Fibroblast of upper back skin (primary cell): ENCODE measurements around the gene GTF3C5.
A peak's percentile ranks its signal among the peaks of the same experiment; 100 is the strongest.

Experiments used
- DNase-seq: peaks from one replicate; pipeline ENCODE4 v3.0.0-alpha.2; 2013

Gene GTF3C5

DNA sequence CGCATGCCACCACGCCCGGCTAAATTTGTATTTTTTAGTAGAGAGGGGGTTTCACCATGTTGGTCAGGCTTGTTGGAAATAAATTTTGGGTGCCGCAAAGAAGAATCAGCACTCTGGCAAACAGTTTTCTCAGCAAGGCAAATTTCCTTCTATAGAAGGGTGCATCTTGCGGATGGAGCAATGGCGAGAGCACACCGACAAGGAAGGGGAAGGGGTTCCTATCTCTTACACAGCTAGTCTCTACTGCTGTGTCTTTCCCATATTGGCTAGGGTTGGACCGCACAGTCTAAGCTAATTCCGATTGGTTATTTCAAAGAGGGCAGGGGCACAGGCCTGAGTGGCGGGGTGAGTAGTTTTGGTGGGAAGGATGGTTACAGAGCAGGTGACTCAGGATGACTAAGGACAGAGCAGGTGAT lies 707 bp downstream of the GTF3C5 start:
- no peak for DNase-seq

DNA sequence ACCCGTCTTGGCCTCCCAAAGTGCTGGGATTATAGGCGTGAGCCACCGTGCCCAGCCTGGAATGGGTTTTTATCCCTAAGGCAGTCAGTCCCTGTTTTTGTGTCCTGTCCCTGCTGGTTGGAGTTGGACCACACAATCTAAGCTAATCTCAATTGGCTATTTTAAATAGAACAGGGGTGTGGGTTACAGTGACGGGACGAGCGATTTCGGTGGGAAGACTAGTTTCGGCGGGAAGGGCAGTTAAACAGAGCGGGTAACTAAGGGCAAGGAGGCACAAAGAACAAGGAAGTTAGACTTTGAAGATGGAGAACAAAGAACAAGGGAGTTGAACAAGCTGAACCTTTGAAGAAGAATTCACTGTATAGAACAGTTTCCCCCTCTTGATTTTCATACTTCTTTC lies 1.4 kb downstream of the GTF3C5 start:
- no peak for DNase-seq

DNA sequence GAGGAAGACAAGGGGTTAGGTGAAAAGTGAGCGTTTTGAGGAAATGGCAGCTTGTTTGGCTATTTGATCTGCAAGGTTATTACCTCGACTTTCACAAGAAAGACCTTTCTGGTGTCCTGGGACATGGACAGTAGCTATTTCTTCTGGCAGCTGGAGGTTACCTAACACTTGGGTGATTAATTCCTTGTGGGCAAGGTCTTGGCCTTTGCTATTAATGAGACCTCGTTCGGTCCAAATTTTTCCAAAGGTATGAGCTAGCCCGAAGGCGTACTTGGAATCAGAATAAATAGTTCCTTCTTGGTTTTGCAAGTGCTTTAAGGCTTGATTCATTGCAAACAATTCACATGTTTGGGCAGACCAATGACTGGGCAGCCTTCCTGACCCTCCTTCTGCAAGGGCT lies 4.9 kb downstream of the GTF3C5 start:
- DNase-seq = no peak

DNA sequence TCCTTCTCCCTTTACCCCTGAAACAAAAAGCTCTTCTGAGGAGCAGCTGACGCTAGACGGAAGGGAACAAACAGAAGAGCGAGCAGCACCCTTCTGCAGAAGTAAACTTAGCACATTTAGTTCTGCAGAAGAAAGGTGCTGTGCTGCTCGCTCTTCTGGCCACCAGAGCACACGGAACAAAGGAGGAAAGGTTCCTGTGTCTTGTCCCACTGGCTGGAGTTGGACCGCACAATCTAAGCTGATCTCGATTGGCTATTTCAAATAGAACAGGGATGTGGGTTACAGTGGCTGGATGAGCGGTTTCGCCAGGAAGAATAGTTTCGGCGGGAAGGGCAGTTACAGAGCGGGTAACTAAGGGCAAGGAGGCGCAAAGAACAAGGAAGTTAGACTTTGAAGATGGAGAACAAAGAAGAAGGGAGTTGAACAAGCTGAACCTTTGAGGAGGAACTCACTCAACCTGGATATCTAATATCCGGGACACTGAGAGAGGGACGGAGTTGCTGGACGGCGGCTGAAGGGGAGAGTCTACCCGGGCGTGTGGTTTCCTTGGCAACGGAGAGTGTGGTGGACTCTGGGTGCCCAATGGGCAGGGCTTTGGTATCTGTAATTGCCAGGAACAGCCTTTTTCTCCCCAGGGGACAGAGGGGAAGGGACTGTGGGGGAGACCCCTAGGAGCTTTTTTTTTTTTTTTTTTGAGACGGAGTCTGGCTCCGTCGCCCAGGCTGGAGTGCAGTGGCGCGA lies 7.1 kb downstream of the GTF3C5 start:
- DNase-seq = no peak

DNA sequence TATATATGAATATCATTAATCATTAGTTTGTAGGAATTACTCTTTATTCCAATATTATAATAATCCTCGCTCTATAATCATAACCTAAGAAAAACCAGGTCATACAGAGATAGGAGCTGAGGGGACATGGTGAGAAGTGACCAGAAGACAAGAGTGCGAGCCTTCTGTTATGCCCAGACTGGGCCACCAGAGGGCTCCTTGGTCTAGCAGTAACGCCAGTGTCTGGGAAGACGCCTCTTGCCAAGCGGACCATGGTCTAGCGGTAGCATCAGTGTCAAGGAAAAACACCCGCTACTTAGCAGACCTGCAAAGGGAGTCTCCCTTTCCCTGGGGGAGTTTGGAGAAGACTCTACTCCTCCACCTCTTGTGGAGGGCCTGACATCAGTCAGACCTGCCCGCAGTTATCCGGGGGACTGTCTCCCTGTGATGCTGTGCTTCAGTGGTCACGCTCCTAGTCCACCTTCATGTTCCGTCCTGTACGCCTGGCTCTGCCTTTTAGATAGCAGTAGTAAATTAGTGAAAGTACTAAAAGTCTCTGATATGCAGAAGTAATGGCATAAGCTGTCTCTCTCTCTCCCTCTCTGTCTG lies 10.2 kb downstream of the GTF3C5 start:
- DNase-seq = peak; percentile 39

DNA sequence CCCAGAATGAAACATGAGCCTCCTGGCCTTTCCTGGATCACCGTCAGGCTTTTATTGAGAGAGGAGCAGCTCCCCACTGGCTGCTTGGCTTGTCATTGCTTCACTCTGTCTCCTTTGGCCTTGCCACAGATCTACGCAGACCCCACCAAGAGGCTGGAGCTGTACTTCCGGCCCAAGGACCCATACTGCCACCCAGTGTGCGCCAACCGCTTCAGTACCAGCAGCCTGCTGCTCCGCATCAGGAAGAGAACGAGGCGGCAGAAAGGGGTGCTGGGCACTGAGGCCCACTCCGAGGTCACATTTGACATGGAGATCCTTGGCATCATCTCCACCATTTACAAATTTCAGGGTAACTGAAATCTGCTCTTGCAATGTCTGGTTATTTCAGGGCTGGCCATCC lies 11.2 kb downstream of the GTF3C5 start:
- no peak for DNase-seq

DNA sequence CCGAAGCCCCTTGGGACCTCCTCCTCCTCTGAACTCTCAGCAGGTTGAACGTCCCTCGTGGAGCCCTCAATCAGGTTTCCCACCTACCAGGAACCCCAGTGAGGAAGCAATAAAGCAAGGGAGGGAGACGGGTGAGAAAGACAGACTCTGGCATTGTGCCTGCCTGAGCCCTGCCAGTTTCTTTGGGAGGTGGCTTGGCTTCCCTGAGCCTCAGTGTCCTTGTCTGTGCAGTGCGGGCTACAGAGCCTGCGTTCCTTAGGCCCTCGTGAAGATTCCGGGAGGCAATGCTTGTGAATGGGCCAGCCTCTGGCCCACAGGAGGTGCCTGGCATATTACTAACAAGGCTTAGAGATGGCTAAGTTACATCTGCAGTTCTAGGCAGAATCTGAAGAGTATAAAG lies 11.9 kb downstream of the GTF3C5 start:
- DNase-seq = no peak

DNA sequence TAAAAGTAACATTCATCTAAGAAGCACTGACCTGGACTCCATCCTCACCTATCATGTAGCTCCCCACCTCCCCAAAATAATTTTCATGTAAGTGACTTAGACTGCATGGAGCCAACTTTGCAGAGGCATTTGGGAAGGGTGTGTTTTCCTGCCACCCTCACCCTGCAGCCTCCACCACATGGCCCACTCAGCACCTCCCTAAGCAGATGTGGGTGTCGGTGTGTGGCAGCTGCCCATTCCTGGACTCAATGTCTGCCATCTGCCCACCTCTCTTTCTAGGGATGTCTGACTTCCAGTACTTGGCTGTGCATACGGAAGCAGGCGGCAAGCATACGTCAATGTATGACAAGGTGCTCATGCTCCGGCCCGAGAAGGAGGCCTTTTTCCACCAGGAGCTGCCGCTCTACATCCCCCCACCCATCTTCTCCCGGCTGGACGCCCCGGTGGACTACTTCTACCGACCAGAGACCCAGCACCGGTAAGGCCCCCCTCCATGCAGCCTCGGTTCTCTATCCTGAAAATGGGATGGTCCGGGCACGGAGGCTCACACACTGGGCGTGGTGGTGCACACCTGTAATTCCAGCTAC lies 12.7 kb downstream of the GTF3C5 start:
- no peak for DNase-seq

DNA sequence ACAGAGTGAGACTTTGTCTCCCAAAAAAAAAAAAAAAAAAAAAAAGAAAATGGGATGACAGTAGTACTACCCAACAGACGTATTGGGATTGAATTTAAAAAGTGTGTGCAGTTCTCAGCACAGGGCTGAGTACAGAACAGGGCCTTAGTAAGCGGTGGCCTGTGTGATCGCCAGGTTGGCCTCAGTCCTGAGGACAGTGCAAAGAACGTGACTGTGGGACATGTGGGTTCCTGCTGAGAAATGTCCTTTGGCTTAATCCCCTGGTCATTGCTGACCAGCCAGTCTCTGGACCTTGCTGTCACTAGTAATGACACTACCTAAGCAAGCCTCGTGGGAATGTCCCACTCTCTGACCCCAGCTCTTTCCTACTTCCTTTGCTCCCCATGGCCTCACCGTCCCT lies 13.3 kb downstream of the GTF3C5 start:
- DNase-seq = no peak

DNA sequence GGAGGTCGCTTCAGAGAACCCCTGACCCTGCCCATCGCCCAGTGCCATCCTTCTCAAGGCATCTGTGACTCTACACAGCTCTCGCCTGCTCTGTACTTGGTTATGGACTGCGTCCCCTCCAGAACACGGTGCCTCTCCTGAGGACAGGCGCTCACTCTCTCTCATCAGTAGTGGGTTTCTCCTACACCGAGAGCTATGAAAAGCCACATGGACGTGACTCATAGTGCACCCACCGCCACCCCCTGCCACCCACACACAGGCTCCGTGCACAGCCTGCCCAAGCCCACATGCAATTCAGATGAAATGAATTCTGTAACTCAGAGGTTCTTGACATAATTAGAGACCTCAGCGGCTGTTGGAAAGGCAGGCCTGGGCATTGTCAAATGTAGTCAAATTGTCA lies 13.9 kb downstream of the GTF3C5 start:
- no peak for DNase-seq

DNA sequence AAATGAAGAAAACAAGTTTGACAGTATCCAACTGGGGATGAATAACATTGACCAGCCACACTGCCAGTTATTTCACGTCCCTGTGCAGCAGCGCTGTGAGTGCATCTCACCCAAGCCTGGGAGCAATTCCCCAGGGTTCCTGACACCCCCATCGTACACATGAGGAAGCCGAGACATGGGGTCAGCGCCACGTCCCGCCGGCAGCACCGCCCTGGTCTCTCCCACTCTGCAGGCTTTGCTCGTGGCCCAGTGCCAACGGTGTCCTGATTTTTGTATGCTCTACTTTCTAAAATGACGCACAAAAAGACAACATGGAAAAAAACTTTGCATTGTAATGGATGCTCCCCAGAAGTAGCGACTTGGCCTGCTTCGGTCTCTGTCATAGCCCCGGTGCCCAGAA lies 14.3 kb downstream of the GTF3C5 start:
- no peak for DNase-seq

DNA sequence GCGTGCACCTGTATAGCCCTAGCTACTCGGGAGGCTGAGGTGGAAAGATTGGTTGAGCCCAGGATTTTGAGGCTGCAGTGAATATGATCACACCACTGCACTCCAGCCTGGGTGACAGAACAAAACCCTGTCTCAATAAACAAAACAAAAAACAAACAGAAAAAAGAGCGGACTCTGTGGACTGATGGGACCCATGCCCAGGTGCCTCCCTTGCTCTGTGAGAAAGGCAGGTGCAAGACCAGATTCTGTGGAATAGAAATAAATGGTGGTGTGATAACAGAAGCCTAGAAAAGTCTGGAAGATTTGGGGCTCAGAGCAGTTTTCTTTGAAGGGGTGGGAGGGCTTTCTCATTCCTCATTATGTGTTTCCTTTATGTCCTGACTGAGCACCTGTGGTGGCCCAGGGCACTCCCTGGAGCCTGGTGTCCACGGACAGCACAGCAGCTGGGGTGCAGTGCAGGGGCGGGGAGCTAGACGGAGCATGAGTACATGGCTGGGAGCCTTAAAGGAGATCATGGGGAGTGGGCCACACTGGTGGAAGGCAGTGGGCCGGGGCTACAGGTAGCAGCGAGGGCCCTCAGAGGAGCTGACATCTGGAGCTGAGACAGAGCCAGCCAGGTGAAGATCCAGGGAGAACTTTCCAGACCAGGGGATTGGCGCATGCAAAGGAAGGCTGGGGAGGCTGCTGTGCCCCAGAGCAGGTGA lies 15.6 kb downstream of the GTF3C5 start:
- DNase-seq = no peak

DNA sequence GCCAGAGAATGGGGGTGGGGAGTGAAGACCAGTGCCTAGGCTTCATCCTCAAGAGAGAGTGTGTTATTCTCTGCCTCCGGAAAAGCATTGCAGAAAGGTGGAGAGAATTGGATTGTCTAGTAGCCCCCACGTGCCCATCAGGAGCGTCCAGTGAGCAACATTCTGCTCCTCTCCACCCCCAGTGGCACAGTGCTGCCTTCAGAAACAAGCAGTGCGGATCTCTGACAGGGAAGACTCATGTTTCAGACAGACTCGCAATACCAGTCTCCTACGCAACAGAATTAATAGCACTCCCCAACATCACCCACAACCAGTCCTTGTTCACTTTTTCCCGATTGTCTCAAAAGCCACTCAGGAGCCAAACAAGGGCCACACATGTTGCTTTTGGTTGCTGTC lies 16.1 kb downstream of the GTF3C5 start:
- no peak for DNase-seq

DNA sequence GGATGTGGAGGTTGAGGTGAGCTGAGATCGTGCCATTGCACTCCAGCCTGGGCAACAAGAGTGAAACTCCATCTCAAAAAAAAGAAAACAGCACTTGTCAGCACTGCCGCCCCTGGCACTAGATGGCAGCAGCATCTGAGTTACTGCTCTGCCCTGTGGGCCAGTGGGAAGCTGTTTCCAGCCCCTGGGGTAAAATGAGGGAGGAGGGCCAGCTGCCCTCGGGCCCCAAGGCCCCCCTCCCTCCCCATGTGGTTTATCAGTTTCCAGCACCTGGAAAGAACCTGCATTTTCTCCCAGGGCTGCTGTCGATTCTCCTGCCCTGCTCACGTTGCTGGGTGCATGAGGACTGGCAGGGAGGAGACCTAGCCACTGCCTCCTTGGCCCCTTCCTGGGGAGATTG lies 17.8 kb downstream of the GTF3C5 start:
- DNase-seq = peak; percentile 16

DNA sequence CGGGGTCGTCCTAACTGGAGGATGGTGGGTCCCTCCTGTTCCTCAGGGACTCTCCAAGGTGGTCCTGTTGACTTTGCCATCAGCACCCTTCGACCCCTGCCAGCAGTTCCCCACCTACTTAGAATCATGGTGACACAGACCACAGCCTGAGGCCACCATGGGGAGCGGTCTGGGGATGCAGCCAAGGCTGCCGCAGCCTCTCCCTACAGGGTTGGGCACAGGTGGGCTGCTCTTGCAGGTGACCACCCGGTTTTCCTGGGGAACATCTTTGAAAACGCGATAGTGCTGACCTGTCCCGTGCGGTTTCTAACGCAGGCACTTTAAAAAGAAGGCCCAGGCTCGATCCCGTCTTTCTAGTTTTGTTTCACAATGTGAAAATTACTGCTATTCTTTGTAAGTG lies 18.2 kb downstream of the GTF3C5 start:
- DNase-seq = no peak

DNA sequence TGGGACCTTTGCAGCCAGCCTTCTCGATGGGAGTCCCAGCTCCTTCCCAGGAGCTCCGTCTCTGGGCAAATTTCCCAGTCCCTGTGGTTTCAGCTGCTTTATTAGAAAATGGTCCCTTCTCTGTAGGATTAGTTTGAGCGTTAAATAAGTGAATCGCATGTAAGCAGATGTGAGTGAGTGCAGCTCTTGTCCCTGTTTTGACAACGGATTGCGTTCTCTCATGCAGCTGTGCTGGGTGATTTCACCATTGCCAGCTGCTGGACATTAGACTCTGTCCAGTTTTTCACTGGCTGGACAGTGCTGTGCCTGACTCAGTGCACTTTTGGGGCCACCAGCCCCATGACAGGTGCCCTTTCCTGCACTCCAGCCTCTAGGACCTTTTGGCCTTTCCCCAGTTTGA lies 19.3 kb downstream of the GTF3C5 start:
- peak; percentile 59 for DNase-seq

DNA sequence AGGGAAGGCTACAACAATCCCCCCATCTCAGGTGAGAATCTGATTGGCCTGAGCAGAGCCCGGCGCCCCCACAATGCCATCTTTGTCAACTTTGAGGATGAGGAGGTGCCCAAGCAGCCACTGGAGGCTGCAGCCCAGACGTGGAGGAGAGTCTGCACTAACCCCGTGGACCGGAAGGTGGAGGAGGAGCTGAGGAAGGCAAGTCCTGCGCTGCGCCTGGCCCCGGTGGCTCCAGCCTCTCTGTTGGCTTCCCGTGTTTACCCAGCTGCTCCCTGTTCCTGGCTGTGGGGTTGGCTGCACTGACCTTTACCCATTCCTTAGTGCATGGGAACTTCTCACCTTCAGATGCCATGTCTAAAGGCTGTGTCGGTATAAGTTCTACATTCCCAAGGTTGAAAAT lies 20.0 kb downstream of the GTF3C5 start:
- no peak for DNase-seq

DNA sequence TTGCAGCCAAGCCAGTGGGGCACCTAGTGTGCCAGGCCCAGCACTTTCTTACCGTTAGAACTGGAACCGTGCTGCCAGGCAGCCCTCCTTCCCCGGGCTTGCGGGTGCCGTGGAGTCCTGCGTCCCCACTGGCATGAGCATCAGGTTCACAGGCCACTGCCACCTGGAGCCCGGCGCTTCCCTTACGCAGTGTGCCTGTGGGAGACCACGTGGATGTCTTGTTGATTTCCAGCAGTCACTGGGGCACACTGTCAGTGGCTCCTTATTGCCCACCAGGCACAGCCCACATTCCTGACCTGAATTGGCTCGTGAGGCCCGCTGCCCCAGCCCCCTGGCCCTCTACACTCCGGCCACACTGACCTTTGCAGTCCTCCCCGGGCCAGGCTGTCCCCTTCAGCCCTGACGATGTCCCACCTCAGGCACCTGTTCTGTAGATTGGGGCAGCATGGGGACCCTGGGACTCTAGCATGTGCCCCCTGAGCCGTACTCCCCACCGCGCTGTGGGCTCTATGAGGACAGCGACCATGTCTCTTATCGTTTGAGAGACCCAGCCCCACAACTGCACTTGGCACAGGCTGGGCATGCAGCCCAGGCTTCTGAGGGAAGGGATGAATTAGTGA lies 20.6 kb downstream of the GTF3C5 start:
- no peak for DNase-seq

DNA sequence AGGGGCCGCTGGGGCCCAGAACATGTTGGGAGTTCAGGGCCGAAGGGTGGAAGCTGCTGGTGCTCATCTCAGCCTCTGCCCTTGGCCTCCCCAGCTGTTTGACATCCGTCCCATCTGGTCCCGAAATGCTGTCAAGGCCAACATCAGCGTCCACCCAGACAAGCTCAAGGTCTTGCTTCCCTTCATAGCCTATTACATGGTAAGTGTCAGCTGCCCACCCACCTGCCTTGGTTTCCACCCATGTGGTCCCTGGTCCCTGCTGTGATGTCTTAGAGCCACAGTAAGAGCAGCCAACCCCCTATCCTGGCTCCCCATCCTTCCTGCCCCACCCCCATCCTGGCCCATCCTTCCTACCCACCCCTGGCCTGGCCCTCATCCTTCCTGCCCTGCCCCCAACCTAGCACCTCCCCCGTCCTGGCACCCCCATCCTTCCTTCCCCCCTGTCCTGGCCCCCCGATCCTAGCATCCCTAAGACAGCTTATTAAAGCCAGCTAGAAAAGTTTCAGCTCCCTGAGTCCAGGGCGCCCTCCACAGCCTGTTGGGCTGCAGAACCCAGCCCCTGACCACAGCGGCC lies 21.3 kb downstream of the GTF3C5 start:
- no peak for DNase-seq

DNA sequence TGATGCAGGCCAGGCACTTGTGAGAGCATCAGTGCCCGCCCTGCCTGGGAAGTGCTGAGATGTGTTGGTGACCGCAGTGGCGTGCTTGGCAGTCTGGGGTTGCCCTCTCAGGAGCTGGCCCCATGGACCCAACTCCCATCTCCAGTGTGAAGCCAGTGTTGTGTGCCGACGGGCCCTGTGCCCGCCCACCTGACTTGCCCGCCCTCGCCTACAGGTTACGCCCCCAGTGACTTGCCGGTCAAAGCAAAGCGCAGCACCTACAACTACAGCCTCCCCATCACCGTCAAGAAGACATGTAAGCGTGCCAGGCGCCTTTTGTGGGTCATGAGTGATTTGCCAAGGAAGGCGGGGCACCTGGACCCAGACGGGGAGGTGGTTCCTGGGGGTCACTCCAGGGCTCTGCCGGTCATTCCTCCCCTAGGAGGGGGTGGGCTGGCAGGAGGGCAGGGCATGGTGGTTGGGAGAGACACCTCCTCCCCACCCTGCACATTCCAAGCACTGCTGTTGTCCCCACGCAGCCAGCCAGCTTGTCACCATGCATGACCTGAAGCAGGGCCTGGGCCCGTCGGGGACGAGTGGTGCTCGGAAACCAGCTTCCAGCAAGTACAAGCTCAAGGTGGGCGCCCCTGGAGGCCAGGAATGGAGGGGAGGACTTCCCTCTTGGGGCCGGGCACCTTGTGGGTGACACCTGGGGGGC lies 23.5 kb downstream of the GTF3C5 start:
- no peak for DNase-seq

DNA sequence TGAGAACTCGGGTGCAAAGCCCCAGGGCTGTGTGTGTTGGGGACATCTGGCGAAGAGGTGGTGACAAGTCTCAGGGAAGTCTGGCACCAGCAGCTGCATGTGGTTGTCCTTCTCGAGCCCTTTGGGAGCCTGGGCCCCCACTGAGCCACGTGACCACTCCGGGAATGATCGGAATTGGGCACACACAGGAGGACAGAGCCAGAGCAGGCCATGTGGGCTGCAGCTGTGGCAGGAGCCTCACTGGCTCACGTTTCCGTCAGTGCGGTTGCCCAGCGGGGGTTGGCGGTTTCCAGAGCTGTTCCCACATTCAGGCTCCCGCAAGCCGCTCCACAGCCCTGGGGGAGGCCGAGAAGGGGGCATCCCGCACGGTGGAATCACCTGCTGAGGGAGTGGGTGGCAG lies 24.2 kb downstream of the GTF3C5 start:
- peak; percentile 92 for DNase-seq

DNA sequence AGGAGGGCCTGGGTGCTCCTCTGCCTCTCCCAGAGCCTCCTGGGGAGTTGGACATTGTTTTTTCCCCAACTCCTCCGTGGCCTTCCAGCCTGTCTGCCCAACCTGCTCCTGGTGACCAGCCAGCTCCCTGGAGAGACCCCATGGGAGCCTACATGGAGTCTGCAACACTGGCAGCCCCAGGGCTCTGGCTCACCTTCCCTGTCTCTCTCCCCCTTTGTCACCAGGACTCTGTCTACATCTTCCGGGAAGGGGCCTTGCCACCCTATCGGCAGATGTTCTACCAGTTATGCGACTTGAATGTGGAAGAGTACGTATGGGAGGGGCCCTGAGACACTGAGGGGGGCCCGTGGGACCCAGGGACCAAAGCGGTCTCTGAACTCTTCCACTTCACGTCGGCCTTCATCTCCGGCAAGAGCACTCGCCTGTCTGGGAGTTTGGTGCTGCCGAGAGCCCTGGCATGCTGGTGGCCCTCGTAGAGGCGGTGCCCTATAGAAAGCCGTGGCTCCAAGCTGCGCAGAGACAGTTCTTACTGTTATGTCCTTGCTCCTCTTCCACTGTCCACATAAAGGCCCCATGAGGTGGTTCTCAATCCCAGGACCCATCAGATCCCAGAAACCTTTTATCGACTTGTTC lies 25.1 kb downstream of the GTF3C5 start:
- no peak for DNase-seq
